Measurements from ENCODE around the gene TAF8.

DNA sequence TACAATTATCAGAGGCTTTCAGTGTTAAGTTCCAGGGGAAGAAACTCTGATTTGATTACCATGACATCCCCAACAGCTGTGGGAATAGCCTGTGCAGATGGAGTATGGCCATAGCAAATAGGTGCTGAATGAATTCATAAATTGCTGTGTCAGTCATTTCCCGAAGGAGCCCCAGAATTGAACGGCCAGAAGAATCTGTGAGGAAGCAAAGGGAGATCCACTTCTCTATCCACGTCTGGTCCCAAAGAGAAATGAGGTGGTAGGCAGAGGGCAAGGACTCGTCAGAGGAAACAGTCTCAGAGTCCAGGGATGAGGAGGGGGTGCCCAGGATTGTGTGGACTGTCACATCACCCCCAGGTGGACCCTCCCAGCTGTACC, 3.1 kb upstream of the TAF8 start:
- TF ChIP-seq, protein P1, sequence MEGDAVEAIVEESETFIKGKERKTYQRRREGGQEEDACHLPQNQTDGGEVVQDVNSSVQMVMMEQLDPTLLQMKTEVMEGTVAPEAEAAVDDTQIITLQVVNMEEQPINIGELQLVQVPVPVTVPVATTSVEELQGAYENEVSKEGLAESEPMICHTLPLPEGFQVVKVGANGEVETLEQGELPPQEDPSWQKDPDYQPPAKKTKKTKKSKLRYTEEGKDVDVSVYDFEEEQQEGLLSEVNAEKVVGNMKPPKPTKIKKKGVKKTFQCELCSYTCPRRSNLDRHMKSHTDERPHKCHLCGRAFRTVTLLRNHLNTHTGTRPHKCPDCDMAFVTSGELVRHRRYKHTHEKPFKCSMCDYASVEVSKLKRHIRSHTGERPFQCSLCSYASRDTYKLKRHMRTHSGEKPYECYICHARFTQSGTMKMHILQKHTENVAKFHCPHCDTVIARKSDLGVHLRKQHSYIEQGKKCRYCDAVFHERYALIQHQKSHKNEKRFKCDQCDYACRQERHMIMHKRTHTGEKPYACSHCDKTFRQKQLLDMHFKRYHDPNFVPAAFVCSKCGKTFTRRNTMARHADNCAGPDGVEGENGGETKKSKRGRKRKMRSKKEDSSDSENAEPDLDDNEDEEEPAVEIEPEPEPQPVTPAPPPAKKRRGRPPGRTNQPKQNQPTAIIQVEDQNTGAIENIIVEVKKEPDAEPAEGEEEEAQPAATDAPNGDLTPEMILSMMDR (IDR thresholded peaks at IDR 0.05; ENCODE audit: low read length) = no peak
- TF ChIP-seq EZH2phosphoT487 (IDR thresholded peaks at IDR 0.05; ENCODE audit: low read length) = no peak

Measured in MM.1S (cell line).